Measurements from ENCODE around the gene SPECC1.

GRCh38 chr17:20145567-20145966, 136.4 kb downstream of the SPECC1 start:
- TF ChIP-seq CTCF (IDR thresholded peaks at IDR 0.05; ENCODE audit: low read depth, low read length, poor library complexity, severe bottlenecking) (no peak), EZH2phosphoT487 (IDR thresholded peaks at IDR 0.05; ENCODE audit: borderline replicate concordance, low read length) (no peak)
